WTC11 (cell line): ENCODE data around the gene ELF3. TPM values are rescaled to one million over a fixed set of nuclear protein-coding genes. Genes with fewer than 3 reads are reported as not detected.
A peak's percentile ranks its signal among the peaks of the same experiment; 100 is the strongest.

Source experiments
- ATAC-seq: fragments of 200-7000 bp; cut with Tn5 transposase; 2 replicates; pipeline ENCODE4 v1.10.0; 2021; ENCODE audit warnings: mild to moderate bottlenecking, moderate library complexity
- CTCF ChIA-PET: fragments of 300-600 bp; sonication (Branson Sonifier 250); formaldehyde crosslinking; loops from one replicate; lab custom pipeline; 2021; ENCODE audit warnings: antibody characterized with exemption; lab: Charles Lee
- POLR2A ChIA-PET: fragments of 350-600 bp; sonication (Branson Sonifier 250); formaldehyde crosslinking; loops from one replicate; lab custom pipeline; 2021; ENCODE audit warnings: antibody characterized with exemption; lab: Charles Lee
- DNase-seq: peaks from one replicate; pipeline ENCODE4 v3.0.0; 2021; ENCODE audit warnings: low spot score
- H3K27ac Mint-ChIP-seq: 2 replicates; pipeline ENCODE4 v1.8.0; 2021; ENCODE audit warnings: mixed read lengths
- H3K27me3 Mint-ChIP-seq: 2 replicates; pipeline ENCODE4 v1.8.0; 2021; ENCODE audit warnings: low read depth, mild to moderate bottlenecking, moderate library complexity, mixed read lengths
- H3K36me3 Mint-ChIP-seq: 2 replicates; pipeline ENCODE4 v1.8.0; 2021; ENCODE audit warnings: mixed read lengths
- H3K4me1 Mint-ChIP-seq: 2 replicates; pipeline ENCODE4 v1.8.0; 2022; ENCODE audit warnings: mixed read lengths
- H3K4me3 Mint-ChIP-seq: 2 replicates; pipeline ENCODE4 v1.8.0; 2021; ENCODE audit warnings: mild to moderate bottlenecking, moderate library complexity, mixed read lengths
- H3K9me3 Mint-ChIP-seq: 2 replicates; pipeline ENCODE4 v1.8.0; 2021; ENCODE audit warnings: mixed read lengths
- ETV6 ChIP-seq: sonication (generic); formaldehyde crosslinking; IDR thresholded peaks from 2 replicates; pipeline ENCODE4 v1.8.1; 2022; ENCODE audit warnings: mild to moderate bottlenecking, missing genetic modification reagents
- FOXJ3 ChIP-seq: sonication (generic); formaldehyde crosslinking; IDR thresholded peaks from 2 replicates; pipeline ENCODE4 v1.9.0; 2021; ENCODE audit warnings: missing genetic modification reagents, mild to moderate bottlenecking, borderline replicate concordance
- FOXK1 ChIP-seq: sonication (generic); formaldehyde crosslinking; IDR thresholded peaks from 2 replicates; pipeline ENCODE4 v1.8.0; 2022; ENCODE audit warnings: mild to moderate bottlenecking, moderate library complexity, missing genetic modification reagents
- GRHL2 ChIP-seq: fragments of 250-450 bp; sonication (Bioruptor Pico); IDR thresholded peaks from 2 replicates; pipeline ENCODE4 v1.8.0; 2022; ENCODE audit warnings: mild to moderate bottlenecking, moderate library complexity; ENCODE audit not compliant: insufficient replicate concordance, severe bottlenecking
- IRF2 ChIP-seq: sonication (generic); formaldehyde crosslinking; IDR thresholded peaks from 2 replicates; pipeline ENCODE4 v1.8.0; 2022; ENCODE audit warnings: low read depth, missing genetic modification reagents, borderline replicate concordance
- JUN ChIP-seq: sonication (generic); formaldehyde crosslinking; IDR thresholded peaks from 2 replicates; pipeline ENCODE4 v1.8.0; 2023; ENCODE audit warnings: mild to moderate bottlenecking, missing genetic modification reagents
- RELA ChIP-seq: sonication (generic); formaldehyde crosslinking; IDR thresholded peaks from 2 replicates; pipeline ENCODE4 v1.8.1; 2022; ENCODE audit warnings: missing genetic modification reagents, mild to moderate bottlenecking, borderline replicate concordance
- SMAD4 ChIP-seq: sonication (generic); formaldehyde crosslinking; IDR thresholded peaks from 2 replicates; pipeline ENCODE4 v1.8.0; 2022; ENCODE audit warnings: mild to moderate bottlenecking, missing genetic modification reagents
- SOX15 ChIP-seq: fragments of 250-450 bp; sonication (Bioruptor Pico); IDR thresholded peaks from 2 replicates; pipeline ENCODE4 v1.9.0; 2021; ENCODE audit warnings: mild to moderate bottlenecking
- SP1 ChIP-seq: sonication (generic); formaldehyde crosslinking; conservative IDR thresholded peaks from 2 replicates; pipeline ENCODE4 v1.8.1; 2022; ENCODE audit warnings: missing genetic modification reagents
- ZNF232 ChIP-seq: sonication (generic); formaldehyde crosslinking; IDR thresholded peaks from 2 replicates; pipeline ENCODE4 v1.8.0; 2022; ENCODE audit warnings: mild to moderate bottlenecking, missing genetic modification reagents
- ZNF317 ChIP-seq: sonication (generic); formaldehyde crosslinking; IDR thresholded peaks from 2 replicates; pipeline ENCODE4 v1.8.1; 2023; ENCODE audit warnings: low read depth, mild to moderate bottlenecking, moderate library complexity, missing genetic modification reagents, borderline replicate concordance
- total RNA-seq: library from RNA; stranded (reverse); gene quantifications from 3 replicates; pipeline ENCODE4 v1.2.3, GENCODE V29; 2021
- TF ChIP-seq, protein P1 (sequence below): sonication (generic); formaldehyde crosslinking; conservative IDR thresholded peaks from 2 replicates; pipeline ENCODE4 v1.8.1; 2022; ENCODE audit warnings: mild to moderate bottlenecking, missing genetic modification reagents
- TF ChIP-seq, protein P2 (sequence below): sonication (generic); formaldehyde crosslinking; IDR thresholded peaks from 2 replicates; pipeline ENCODE4 v1.8.1; 2023; ENCODE audit warnings: mild to moderate bottlenecking, missing genetic modification reagents, borderline replicate concordance
- TF ChIP-seq, protein P3 (sequence below): fragments of 200-600 bp; IDR thresholded peaks from 2 replicates; pipeline ENCODE4 v1.8.0; 2022; ENCODE audit warnings: antibody characterized with exemption
- TF ChIP-seq, protein P4 (sequence below): sonication (generic); formaldehyde crosslinking; IDR thresholded peaks from 2 replicates; pipeline ENCODE4 v1.8.1; 2023; ENCODE audit warnings: mild to moderate bottlenecking, missing genetic modification reagents, moderate library complexity
- TF ChIP-seq, protein P5 (sequence below): sonication (generic); formaldehyde crosslinking; IDR thresholded peaks from 2 replicates; pipeline ENCODE4 v1.8.1; 2022; ENCODE audit warnings: low read depth, missing genetic modification reagents, borderline replicate concordance
- TF ChIP-seq, protein P6 (sequence below): fragments of 250-450 bp; sonication (Bioruptor Pico); IDR thresholded peaks from 2 replicates; pipeline ENCODE4 v2.1.2; 2022; ENCODE audit warnings: mild to moderate bottlenecking, moderate library complexity
- TF ChIP-seq, protein P7 (sequence below): sonication (generic); formaldehyde crosslinking; IDR thresholded peaks from 2 replicates; pipeline ENCODE4 v1.8.0; 2022; ENCODE audit warnings: mild to moderate bottlenecking, missing genetic modification reagents
- TF ChIP-seq, protein P8 (sequence below): sonication (generic); formaldehyde crosslinking; IDR thresholded peaks from 2 replicates; pipeline ENCODE4 v1.8.0; 2023; ENCODE audit warnings: missing genetic modification reagents

ELF3 gene
- total RNA-seq, 1 experiment from 2014 or later: 15.0 TPM

DNA sequence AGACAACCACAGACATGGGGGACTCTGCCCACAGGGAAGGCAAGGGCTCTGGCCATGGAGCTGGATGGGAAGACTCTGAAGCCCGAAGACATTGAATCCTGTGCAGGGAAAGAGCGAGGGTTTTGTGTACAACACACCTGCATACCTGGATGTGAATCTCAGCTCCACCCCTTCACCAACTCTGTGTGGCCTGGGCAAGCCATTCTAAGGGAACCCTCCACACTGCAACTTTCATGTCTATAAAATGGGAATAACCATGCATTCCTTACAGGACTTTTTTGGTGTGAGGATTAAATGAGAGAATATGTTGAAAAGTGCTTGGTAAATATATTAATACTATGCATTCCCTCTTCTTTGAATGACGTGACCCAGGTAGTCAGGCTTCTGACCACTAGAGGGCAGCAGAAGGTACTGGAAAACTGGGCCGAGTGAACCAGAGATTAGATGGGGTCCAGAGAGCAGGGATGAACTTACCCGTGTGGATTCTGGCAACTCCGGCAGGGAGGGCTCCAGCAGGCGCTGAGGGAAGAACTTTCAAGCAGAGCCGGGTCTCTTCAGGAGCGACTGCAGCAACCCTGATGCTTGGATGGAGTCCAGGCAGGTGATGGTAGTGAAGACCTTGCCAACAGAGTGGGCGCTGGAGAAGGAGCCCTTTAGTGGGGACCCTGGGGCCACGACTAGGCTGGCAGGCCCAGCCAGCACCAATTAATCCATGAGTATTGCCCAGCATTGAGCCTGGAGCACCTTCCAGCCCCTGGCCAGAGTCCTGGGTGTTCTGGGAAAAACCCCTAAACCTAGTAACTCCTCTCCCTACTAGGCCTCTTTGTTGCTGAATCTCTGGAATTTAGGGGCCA, 834 bp upstream of the ELF3 start:
- Mint-ChIP-seq H3K27ac (peak overlapping the region; percentile 98), H3K4me1 (peaks cover 48% of the 10 kb centered on the region), H3K9me3 (no peaks in the 10 kb centered on the region), H3K36me3 (peaks cover 11% of the 10 kb centered on the region), H3K27me3 (no peaks in the 10 kb centered on the region), H3K4me3 (peak overlapping the region; percentile 76)
- CTCF ChIA-PET: interaction anchor here (0.6 to 9.3 kb wide), 39 partner anchors 10 to 470 kb away, joined by 3 to 149 read pairs (median 4); partner anchors contain the start of genes GPR37L1, LMOD1, SHISA4 and TIMM17A
- peak; percentile 85 for DNase-seq
- POLR2A ChIA-PET: interaction anchor here (0.5 to 2.0 kb wide), 21 partner anchors 10 to 166 kb away, joined by 3 to 14 read pairs (median 4); partner anchors contain the start of gene TIMM17A
- TF ChIP-seq, protein P1, sequence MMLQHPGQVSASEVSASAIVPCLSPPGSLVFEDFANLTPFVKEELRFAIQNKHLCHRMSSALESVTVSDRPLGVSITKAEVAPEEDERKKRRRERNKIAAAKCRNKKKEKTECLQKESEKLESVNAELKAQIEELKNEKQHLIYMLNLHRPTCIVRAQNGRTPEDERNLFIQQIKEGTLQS (CRISPR knock-in tag): no peak
- TF ChIP-seq RELA (no peak), FOXJ3 (CRISPR knock-in tag) (no peak), SP1 (0 out of 2 replicates have a peak, but pooled peaks have one; percentile 3), FOXK1 (CRISPR knock-in tag) (no peak), ETV6 (CRISPR knock-in tag) (no peak)
- TF ChIP-seq, protein P2, sequence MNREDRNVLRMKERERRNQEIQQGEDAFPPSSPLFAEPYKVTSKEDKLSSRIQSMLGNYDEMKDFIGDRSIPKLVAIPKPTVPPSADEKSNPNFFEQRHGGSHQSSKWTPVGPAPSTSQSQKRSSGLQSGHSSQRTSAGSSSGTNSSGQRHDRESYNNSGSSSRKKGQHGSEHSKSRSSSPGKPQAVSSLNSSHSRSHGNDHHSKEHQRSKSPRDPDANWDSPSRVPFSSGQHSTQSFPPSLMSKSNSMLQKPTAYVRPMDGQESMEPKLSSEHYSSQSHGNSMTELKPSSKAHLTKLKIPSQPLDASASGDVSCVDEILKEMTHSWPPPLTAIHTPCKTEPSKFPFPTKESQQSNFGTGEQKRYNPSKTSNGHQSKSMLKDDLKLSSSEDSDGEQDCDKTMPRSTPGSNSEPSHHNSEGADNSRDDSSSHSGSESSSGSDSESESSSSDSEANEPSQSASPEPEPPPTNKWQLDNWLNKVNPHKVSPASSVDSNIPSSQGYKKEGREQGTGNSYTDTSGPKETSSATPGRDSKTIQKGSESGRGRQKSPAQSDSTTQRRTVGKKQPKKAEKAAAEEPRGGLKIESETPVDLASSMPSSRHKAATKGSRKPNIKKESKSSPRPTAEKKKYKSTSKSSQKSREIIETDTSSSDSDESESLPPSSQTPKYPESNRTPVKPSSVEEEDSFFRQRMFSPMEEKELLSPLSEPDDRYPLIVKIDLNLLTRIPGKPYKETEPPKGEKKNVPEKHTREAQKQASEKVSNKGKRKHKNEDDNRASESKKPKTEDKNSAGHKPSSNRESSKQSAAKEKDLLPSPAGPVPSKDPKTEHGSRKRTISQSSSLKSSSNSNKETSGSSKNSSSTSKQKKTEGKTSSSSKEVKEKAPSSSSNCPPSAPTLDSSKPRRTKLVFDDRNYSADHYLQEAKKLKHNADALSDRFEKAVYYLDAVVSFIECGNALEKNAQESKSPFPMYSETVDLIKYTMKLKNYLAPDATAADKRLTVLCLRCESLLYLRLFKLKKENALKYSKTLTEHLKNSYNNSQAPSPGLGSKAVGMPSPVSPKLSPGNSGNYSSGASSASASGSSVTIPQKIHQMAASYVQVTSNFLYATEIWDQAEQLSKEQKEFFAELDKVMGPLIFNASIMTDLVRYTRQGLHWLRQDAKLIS: no peak
- TF ChIP-seq, protein P3, sequence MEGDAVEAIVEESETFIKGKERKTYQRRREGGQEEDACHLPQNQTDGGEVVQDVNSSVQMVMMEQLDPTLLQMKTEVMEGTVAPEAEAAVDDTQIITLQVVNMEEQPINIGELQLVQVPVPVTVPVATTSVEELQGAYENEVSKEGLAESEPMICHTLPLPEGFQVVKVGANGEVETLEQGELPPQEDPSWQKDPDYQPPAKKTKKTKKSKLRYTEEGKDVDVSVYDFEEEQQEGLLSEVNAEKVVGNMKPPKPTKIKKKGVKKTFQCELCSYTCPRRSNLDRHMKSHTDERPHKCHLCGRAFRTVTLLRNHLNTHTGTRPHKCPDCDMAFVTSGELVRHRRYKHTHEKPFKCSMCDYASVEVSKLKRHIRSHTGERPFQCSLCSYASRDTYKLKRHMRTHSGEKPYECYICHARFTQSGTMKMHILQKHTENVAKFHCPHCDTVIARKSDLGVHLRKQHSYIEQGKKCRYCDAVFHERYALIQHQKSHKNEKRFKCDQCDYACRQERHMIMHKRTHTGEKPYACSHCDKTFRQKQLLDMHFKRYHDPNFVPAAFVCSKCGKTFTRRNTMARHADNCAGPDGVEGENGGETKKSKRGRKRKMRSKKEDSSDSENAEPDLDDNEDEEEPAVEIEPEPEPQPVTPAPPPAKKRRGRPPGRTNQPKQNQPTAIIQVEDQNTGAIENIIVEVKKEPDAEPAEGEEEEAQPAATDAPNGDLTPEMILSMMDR: peak; percentile 94
- TF ChIP-seq, protein P4, sequence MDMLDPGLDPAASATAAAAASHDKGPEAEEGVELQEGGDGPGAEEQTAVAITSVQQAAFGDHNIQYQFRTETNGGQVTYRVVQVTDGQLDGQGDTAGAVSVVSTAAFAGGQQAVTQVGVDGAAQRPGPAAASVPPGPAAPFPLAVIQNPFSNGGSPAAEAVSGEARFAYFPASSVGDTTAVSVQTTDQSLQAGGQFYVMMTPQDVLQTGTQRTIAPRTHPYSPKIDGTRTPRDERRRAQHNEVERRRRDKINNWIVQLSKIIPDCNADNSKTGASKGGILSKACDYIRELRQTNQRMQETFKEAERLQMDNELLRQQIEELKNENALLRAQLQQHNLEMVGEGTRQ: no peak
- TF ChIP-seq, protein P5, sequence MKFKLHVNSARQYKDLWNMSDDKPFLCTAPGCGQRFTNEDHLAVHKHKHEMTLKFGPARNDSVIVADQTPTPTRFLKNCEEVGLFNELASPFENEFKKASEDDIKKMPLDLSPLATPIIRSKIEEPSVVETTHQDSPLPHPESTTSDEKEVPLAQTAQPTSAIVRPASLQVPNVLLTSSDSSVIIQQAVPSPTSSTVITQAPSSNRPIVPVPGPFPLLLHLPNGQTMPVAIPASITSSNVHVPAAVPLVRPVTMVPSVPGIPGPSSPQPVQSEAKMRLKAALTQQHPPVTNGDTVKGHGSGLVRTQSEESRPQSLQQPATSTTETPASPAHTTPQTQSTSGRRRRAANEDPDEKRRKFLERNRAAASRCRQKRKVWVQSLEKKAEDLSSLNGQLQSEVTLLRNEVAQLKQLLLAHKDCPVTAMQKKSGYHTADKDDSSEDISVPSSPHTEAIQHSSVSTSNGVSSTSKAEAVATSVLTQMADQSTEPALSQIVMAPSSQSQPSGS (CRISPR knock-in tag): no peak
- TF ChIP-seq, protein P6, sequence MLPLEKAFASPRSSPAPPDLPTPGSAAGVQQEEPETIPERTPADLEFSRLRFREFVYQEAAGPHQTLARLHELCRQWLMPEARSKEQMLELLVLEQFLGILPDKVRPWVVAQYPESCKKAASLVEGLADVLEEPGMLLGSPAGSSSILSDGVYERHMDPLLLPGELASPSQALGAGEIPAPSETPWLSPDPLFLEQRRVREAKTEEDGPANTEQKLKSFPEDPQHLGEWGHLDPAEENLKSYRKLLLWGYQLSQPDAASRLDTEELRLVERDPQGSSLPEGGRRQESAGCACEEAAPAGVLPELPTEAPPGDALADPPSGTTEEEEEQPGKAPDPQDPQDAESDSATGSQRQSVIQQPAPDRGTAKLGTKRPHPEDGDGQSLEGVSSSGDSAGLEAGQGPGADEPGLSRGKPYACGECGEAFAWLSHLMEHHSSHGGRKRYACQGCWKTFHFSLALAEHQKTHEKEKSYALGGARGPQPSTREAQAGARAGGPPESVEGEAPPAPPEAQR (CRISPR knock-in tag): no peak
- peak; percentile 15 for ATAC-seq

DNA sequence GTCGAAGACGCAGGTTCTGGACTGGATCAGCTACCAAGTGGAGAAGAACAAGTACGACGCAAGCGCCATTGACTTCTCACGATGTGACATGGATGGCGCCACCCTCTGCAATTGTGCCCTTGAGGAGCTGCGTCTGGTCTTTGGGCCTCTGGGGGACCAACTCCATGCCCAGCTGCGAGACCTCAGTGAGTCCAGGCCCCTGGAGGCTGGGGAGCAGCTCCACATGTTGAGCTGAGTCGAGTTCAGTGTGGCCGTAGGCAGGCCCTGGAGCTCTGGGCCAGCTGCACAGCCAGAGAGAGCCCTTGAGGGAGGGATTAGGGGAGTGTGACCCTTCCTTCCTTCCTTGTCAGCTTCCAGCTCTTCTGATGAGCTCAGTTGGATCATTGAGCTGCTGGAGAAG, 1.6 kb downstream of the ELF3 start:
- Mint-ChIP-seq H3K9me3 (no peaks in the 10 kb centered on the region), H3K4me1 (peaks cover 42% of the 10 kb centered on the region), H3K36me3 (peaks cover 11% of the 10 kb centered on the region), H3K27me3 (no peaks in the 10 kb centered on the region), H3K4me3 (no peak overlapping the region), H3K27ac (no peak overlapping the region)
- POLR2A ChIA-PET: no interaction called here
- CTCF ChIA-PET: interaction anchor here (1.5 to 9.3 kb wide), 5 partner anchors 12 to 143 kb away, joined by 4 to 149 read pairs (median 12); partner anchors contain the start of gene GPR37L1
- TF ChIP-seq GRHL2 (CRISPR knock-in tag) (no peak), ZNF317 (CRISPR knock-in tag) (no peak), SOX15 (CRISPR knock-in tag) (no peak), JUN (no peak), SMAD4 (CRISPR knock-in tag) (no peak), IRF2 (CRISPR knock-in tag) (no peak), ZNF232 (CRISPR knock-in tag) (no peak)
- TF ChIP-seq, protein P7, sequence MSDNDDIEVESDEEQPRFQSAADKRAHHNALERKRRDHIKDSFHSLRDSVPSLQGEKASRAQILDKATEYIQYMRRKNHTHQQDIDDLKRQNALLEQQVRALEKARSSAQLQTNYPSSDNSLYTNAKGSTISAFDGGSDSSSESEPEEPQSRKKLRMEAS (CRISPR knock-in tag): no peak
- TF ChIP-seq, protein P8, sequence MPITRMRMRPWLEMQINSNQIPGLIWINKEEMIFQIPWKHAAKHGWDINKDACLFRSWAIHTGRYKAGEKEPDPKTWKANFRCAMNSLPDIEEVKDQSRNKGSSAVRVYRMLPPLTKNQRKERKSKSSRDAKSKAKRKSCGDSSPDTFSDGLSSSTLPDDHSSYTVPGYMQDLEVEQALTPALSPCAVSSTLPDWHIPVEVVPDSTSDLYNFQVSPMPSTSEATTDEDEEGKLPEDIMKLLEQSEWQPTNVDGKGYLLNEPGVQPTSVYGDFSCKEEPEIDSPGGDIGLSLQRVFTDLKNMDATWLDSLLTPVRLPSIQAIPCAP: no peak
- ATAC-seq: no peak
- DNase-seq: no peak
